H1 (cell line): ENCODE data around the gene VPS18. TPM values are rescaled to one million over a fixed set of nuclear protein-coding genes. Genes with fewer than 3 reads are reported as not detected.
A peak's percentile ranks its signal among the peaks of the same experiment; 100 is the strongest.

Experiments used
- ASH2L ChIP-seq: fragments of 200-600, 300-600 bp; sonication (generic); IDR thresholded peaks from one replicate; pipeline ENCODE4 v1.7.1; 2017; ENCODE audit warnings: low read length
- BCL11A ChIP-seq, 2 experiments: IDR thresholded peaks; one replicate each; pipeline ENCODE4 v1.6.1; 2011; ENCODE audit warnings: low read depth in 2 of 2, low read length in 2 of 2, mild to moderate bottlenecking in 2 of 2
- CREB1 ChIP-seq: IDR thresholded peaks from 2 replicates; pipeline ENCODE4 v1.6.1; 2012; ENCODE audit warnings: inconsistent platforms
- E2F6 ChIP-seq: IDR thresholded peaks from 2 replicates; pipeline ENCODE4 v1.6.1; 2012; ENCODE audit warnings: inconsistent platforms
- EZH2 ChIP-seq: fragments of 200-600 bp; sonication (generic); IDR thresholded peaks from 2 replicates; pipeline ENCODE4 v1.7.1; 2012; ENCODE audit warnings: low read depth, mild to moderate bottlenecking, moderate library complexity, low read length, inconsistent platforms; ENCODE audit not compliant: severe bottlenecking
- GTF2F1 ChIP-seq: IDR thresholded peaks from 2 replicates; pipeline ENCODE4 v1.6.1; 2012; ENCODE audit warnings: low read depth, low read length, improper control_type of control experiment, borderline replicate concordance
- KDM1A ChIP-seq: fragments of 200-600, 300-600 bp; sonication (generic); IDR thresholded peaks from 2 replicates; pipeline ENCODE4 v1.7.1; 2016; ENCODE audit warnings: mild to moderate bottlenecking, low read length, borderline replicate concordance
- KDM4A ChIP-seq: IDR thresholded peaks from one replicate; pipeline ENCODE4 v1.7.1; 2012; ENCODE audit warnings: low read depth, mild to moderate bottlenecking, moderate library complexity, low read length, inconsistent platforms; ENCODE audit not compliant: severe bottlenecking
- MAX ChIP-seq: IDR thresholded peaks from 2 replicates; pipeline ENCODE4 v1.6.1; 2012; ENCODE audit warnings: inconsistent platforms
- TAF7 ChIP-seq: optimal IDR thresholded peaks from 2 replicates; pipeline ENCODE3; 2011; ENCODE audit warnings: low read depth, mild to moderate bottlenecking, inconsistent platforms, low read length, moderate library complexity, borderline replicate concordance
- USF2 ChIP-seq: IDR thresholded peaks from 2 replicates; pipeline ENCODE4 v1.6.1; 2011; ENCODE audit warnings: low read length, improper control_type of control experiment
- polyA plus RNA-seq, 7 experiments: library from polyadenylated mRNA; depleted of rRNA in 3 of 7; stranded (reverse) in 5 of 7; unstranded in 2 of 7; fragments of >200 nt in 5 of 7; fragments of 200-250 nt in 2 of 7; gene quantifications; 1 replicate in 5 of 7; 2 replicates in 1 of 7; 4 replicates in 1 of 7; pipeline versions ENCODE4 v1.2.1 to v1.2.3, GENCODE V29; 2011 to 2013; ENCODE audit warnings: missing spikeins in 2 of 7, mixed read lengths in 2 of 7
- total RNA-seq: library from RNA; stranded (reverse); fragmentation: NEBNext Ultra II Directional; extraction: Animal tissue kit (Norgen Biotek cat#: 25700); gene quantifications from 2 replicates; pipeline ENCODE4 v1.2.1, GENCODE V29; 2021

The VPS18 gene
- total and polyA plus RNA-seq, 2 of the 8 experiments (the other 6 are each of a cell fraction or from before 2014, with no cell fraction given), result 28.9 to 32.7 TPM

GRCh38 chr15:40925863-40926658 lies 31.8 kb downstream of the VPS18 start (continued):
- TF ChIP-seq KDM4A (peak; percentile 79), GTF2F1 (no peak), BCL11A (IDR thresholded peaks at IDR 0.05; ENCODE audit: low read depth in 2 of 2, low read length in 2 of 2) (no peak), EZH2 (peak; percentile 80), KDM1A (no peak), MAX (peak; percentile 97), TAF7 (no peak), ASH2L (peak; percentile 55), E2F6 (peak; percentile 92), CREB1 (0 out of 2 replicates have a peak, but pooled peaks have one; percentile 10), USF2 (0 out of 2 replicates have a peak, but pooled peaks have one; percentile 13)
